BLaER1 treated with 17β-estradiol and CSF1 and Interleukin-3, amounts not matched to agents 10 nM and 100 nM (cell line): ENCODE data around the gene TRPM4.

ENCODE experiments used
- H3K27ac ChIP-seq, 11 experiments: shearing (Covaris generic); formaldehyde crosslinking; 2 replicates each; pipeline ENCODE4 v1.8.1; 2022
- H3K27me3 ChIP-seq, 11 experiments: shearing (Covaris generic); formaldehyde crosslinking; 2 replicates each; pipeline ENCODE4 v1.8.1; 2022
- H3K36me3 ChIP-seq, 11 experiments: shearing (Covaris generic); formaldehyde crosslinking; 2 replicates each; pipeline ENCODE4 v1.8.1; 2022
- H3K4me1 ChIP-seq, 10 experiments: shearing (Covaris generic); formaldehyde crosslinking; 2 replicates each; pipeline ENCODE4 v1.8.1; 2022
- H3K4me2 ChIP-seq, 11 experiments: shearing (Covaris generic); formaldehyde crosslinking; 2 replicates each; pipeline ENCODE4 v1.8.1; 2022
- H3K4me3 ChIP-seq, 10 experiments: shearing (Covaris generic); formaldehyde crosslinking; 2 replicates each; pipeline ENCODE4 v1.8.1; 2022
- H3K9ac ChIP-seq, 11 experiments: shearing (Covaris generic); formaldehyde crosslinking; 2 replicates each; pipeline ENCODE4 v1.8.1; 2022
- H3K9me3 ChIP-seq, 11 experiments: shearing (Covaris generic); formaldehyde crosslinking; replicated peaks in 1 of 11; 2 replicates each; pipeline ENCODE4 v1.8.1; 2022
- H4K20me1 ChIP-seq, 11 experiments: shearing (Covaris generic); formaldehyde crosslinking; 2 replicates each; pipeline ENCODE4 v1.8.1; 2022
- Cebpa-rat ChIP-seq, 11 experiments: shearing (Covaris generic); IDR thresholded peaks; 2 replicates each; pipeline ENCODE4 v1.8.1; 2022

TRPM4 gene

DNA sequence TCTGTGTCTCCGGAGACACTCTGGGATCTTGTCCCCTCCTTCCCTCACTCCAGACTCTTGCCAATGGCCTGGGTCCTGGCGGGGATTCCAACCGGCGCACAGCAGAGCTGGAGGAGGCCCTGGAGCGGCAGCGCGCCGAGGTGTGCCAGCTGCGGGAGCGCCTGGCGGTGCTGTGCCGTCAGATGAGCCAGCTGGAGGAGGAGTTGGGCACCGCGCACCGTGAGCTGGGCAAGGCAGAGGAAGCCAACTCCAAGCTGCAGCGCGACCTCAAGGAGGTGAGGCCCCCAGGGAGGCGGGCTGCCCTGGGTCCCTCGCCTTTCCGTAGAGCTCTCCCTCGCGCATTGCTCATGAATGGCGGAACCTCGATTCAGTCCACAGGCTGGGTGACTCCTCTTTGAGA is 27.3 kb upstream of the TRPM4 start:
- peaks cover 10 to 38% (median 27%) of the 10 kb centered on the region in 11 experiments; a peak in 19 of 22 replicates for H3K36me3 ChIP-seq
- no peak overlapping the region for H3K9ac ChIP-seq
- no peak overlapping the region for H3K27ac ChIP-seq
- H4K20me1 ChIP-seq, result no peaks in the 10 kb centered on the region
- peaks cover 0 to 36% (median 9%) of the 10 kb centered on the region in 11 experiments; a peak in 9 of 22 replicates for H3K9me3 ChIP-seq
- H3K4me3 ChIP-seq, result no peak overlapping the region
- H3K4me2 ChIP-seq, result no peak overlapping the region
- H3K27me3 ChIP-seq, result peaks cover 0 to 9% (median 0%) of the 10 kb centered on the region in 11 experiments; a peak in 5 of 22 replicates
- H3K4me1 ChIP-seq, result peaks cover 9 to 26% (median 18%) of the 10 kb centered on the region in 10 experiments
- no peak for TF ChIP-seq Cebpa-rat (IDR thresholded peaks at IDR 0.05)

GRCh38 chr19:49132974-49133609 is 24.5 kb upstream of the TRPM4 start:
- peak overlapping the region in 3 of 11 experiments; percentile 11 to 32 (median 21); a peak in 2 of 22 replicates for H3K4me2 ChIP-seq

DNA sequence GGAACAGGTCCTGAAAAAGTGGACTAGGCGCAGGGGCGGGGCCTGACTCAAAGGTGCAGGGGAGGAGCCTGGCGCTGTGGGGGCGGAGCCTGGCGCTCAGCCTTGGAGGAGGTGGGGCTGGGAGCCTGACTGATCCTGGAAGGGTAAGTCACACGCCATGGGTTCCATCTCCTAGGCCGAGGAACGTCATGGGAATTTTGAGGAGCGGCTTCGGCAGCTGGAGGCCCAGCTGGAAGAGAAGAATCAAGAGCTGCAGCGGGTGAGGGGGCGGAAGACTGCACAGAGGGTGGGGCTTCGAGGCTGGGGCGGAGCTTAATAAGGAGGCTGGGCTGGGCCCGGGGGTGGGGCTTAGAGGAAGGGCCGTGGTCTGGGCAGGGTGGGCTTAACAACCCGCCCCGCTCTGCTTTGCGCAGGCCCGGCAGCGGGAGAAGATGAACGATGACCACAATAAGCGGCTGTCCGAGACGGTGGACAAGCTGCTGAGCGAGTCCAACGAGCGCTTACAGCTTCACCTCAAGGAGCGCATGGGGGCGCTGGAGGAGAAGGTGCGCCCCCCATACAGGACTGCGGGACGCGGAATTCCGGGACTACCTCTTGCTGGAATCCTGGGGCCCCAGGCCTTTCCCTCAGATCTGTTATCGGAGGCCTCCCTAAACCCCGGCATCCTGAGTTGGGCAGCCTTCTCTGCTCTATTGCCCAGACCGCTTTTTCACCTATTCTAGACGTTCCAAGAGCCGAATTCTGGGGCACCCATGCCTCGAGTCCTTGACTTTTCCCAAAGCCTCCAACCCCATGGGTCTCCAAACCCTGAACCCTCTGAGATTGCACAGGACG is 23.8 kb upstream of the TRPM4 start:
- 0 out of 20 replicates have a peak overlapping the region, but pooled peaks of 1 of the 10 experiments have one; percentile 4 for H3K4me3 ChIP-seq
- H4K20me1 ChIP-seq, result no peaks in the 10 kb centered on the region
- peaks cover 0 to 9% (median 0%) of the 10 kb centered on the region in 11 experiments; a peak in 5 of 22 replicates for H3K27me3 ChIP-seq
- TF ChIP-seq Cebpa-rat (IDR thresholded peaks at IDR 0.05), result no peak
- peak overlapping the region in 5 of 11 experiments; percentile 11 to 32 (median 21); a peak in 5 of 22 replicates for H3K4me2 ChIP-seq
- peaks cover 10 to 59% (median 46%) of the 10 kb centered on the region in 11 experiments; a peak in 19 of 22 replicates for H3K36me3 ChIP-seq
- H3K4me1 ChIP-seq, result peaks cover 10 to 29% (median 22%) of the 10 kb centered on the region in 10 experiments
- H3K9ac ChIP-seq, result no peak overlapping the region
- H3K9me3 ChIP-seq, result peaks cover 0 to 44% (median 9%) of the 10 kb centered on the region in 11 experiments; a peak in 10 of 22 replicates
- no peak overlapping the region for H3K27ac ChIP-seq

More at GRCh38 chr19:49132974-49133609, 24.5 kb upstream of the TRPM4 start:
- H3K36me3 ChIP-seq, result peaks cover 10 to 59% (median 46%) of the 10 kb centered on the region in 11 experiments; a peak in 19 of 22 replicates
- peaks cover 0 to 45% (median 9%) of the 10 kb centered on the region in 11 experiments; a peak in 10 of 22 replicates for H3K9me3 ChIP-seq
- no peaks in the 10 kb centered on the region for H4K20me1 ChIP-seq
- peaks cover 14 to 33% (median 27%) of the 10 kb centered on the region in 10 experiments for H3K4me1 ChIP-seq
- H3K27ac ChIP-seq, result no peak overlapping the region
- peaks cover 0 to 9% (median 0%) of the 10 kb centered on the region in 11 experiments; a peak in 5 of 22 replicates for H3K27me3 ChIP-seq
- no peak for TF ChIP-seq Cebpa-rat (IDR thresholded peaks at IDR 0.05)
- H3K4me3 ChIP-seq, result no peak overlapping the region
- H3K9ac ChIP-seq, result no peak overlapping the region

DNA sequence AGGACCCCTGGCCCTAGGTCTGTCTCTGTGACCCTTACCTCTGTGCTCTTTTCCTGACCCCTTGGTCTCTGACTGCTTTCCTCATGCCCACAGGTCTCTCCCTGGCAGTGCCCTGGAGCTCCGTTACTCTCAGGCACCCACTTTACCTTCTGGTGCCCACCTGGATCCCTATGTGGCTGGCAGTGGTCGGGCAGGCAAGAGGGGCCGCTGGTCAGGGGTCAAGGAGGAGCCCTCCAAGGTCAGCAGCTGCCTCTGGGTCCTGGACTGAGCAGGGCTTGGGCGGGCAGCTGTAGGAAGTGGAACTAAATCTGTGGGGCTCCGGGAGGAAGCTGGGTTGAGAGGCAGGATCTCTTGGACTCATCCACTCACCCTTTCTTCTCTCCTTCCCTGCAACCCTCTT is 21.9 kb upstream of the TRPM4 start:
- Histone ChIP-seq H3K4me1 (peaks cover 15 to 35% (median 25%) of the 10 kb centered on the region in 10 experiments), H3K27me3 (peaks cover 0 to 9% (median 0%) of the 10 kb centered on the region in 11 experiments; a peak in 5 of 22 replicates), H3K27ac (peak overlapping the region in 3 of 11 experiments; percentile 1 to 48 (median 14); a peak in 3 of 22 replicates), H3K4me3 (no peak overlapping the region), H3K36me3 (peaks cover under 1 to 48% (median 38%) of the 10 kb centered on the region in 11 experiments; a peak in 18 of 22 replicates), H4K20me1 (no peaks in the 10 kb centered on the region), H3K9ac (no peak overlapping the region), H3K9me3 (peaks cover 0 to 25% (median under 1%) of the 10 kb centered on the region in 11 experiments; a peak in 6 of 22 replicates), H3K4me2 (peak overlapping the region in 6 of 11 experiments; percentile 33 to 73 (median 50); a peak in 6 of 22 replicates)
- TF ChIP-seq Cebpa-rat (IDR thresholded peaks at IDR 0.05), result no peak

GRCh38 chr19:49136771-49137171 is 20.8 kb upstream of the TRPM4 start:
- TF ChIP-seq Cebpa-rat (IDR thresholded peaks at IDR 0.05), result no peak
- Histone ChIP-seq H3K4me2 (peak overlapping the region in 9 of 11 experiments; percentile 15 to 73 (median 48); a peak in 14 of 22 replicates), H3K27ac (peak overlapping the region in 2 of 11 experiments; percentile 42 to 47; a peak in 5 of 22 replicates), H3K36me3 (peaks cover 0 to 43% (median 34%) of the 10 kb centered on the region in 11 experiments; a peak in 18 of 22 replicates), H3K9ac (no peak overlapping the region), H3K4me3 (no peak overlapping the region), H3K9me3 (peaks cover 0 to 24% (median 0%) of the 10 kb centered on the region in 11 experiments; a peak in 3 of 22 replicates), H3K4me1 (peaks cover 24 to 45% (median 36%) of the 10 kb centered on the region in 10 experiments), H3K27me3 (peaks cover 0 to 9% (median 0%) of the 10 kb centered on the region in 11 experiments; a peak in 5 of 22 replicates), H4K20me1 (no peaks in the 10 kb centered on the region)

- no peak for TF ChIP-seq Cebpa-rat (IDR thresholded peaks at IDR 0.05)
- Histone ChIP-seq H4K20me1 (no peaks in the 10 kb centered on the region), H3K9ac (no peak overlapping the region), H3K36me3 (peaks cover 0 to 20% (median 13%) of the 10 kb centered on the region in 11 experiments; a peak in 14 of 22 replicates), H3K9me3 (peaks cover 0 to 9% (median 0%) of the 10 kb centered on the region in 11 experiments; a peak in 3 of 22 replicates), H3K4me3 (no peak overlapping the region), H3K27ac (no peak overlapping the region), H3K4me1 (peaks cover 28 to 67% (median 53%) of the 10 kb centered on the region in 10 experiments), H3K4me2 (peak overlapping the region; percentile 36 to 92 (median 59); a peak in 20 of 22 replicates), H3K27me3 (no peaks in the 10 kb centered on the region)
These were observed 16.6 kb upstream of the TRPM4 start for GRCh38 chr19:49140951-49141350.

DNA sequence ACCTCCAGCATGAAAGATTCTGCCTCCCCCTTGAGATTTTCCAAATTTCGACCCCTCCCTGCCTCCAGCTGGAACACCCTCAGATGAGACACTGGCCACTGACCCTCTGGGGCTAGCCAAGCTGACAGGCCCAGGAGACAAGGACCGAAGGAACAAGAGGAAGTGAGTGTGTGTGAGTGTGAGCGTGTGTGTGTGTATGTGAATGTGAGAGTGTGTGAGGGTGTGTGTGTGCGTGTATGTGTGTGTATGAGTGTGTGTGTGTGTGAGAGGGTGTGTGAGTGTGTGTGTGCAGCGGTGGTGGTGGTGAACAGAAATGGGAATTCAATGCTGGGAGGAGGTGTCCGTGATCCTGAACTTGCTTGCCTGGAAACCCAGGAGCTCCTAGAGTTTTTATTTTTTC is 16.2 kb upstream of the TRPM4 start:
- no peak overlapping the region for H3K4me3 ChIP-seq
- TF ChIP-seq Cebpa-rat (IDR thresholded peaks at IDR 0.05), result no peak

GRCh38 chr19:49142866-49143335 is 14.7 kb upstream of the TRPM4 start:
- peak overlapping the region in 5 of 11 experiments; percentile 41 to 61 (median 57); a peak in 6 of 22 replicates for H3K9ac ChIP-seq
- TF ChIP-seq Cebpa-rat (IDR thresholded peaks at IDR 0.05), result no peak
- peaks cover 15 to 60% (median 53%) of the 10 kb centered on the region in 10 experiments for H3K4me1 ChIP-seq
- H3K4me3 ChIP-seq, result peak overlapping the region; percentile 39 to 63 (median 51); a peak in 16 of 20 replicates
- H3K36me3 ChIP-seq, result 0 out of 22 replicates have a peak, but pooled peaks cover 0 to 2% (median 0%) of the 10 kb centered on the region in 11 experiments
- H4K20me1 ChIP-seq, result no peaks in the 10 kb centered on the region; a peak in 1 of 22 replicates
- H3K9me3 ChIP-seq, result no peaks in the 10 kb centered on the region
- H3K4me2 ChIP-seq, result peak overlapping the region; percentile 78 to 94 (median 91)
- H3K27ac ChIP-seq, result no peak overlapping the region
- H3K27me3 ChIP-seq, result no peaks in the 10 kb centered on the region

More for the DNA sequence above, 16.2 kb upstream of the TRPM4 start:
- no peaks in the 10 kb centered on the region for H3K27me3 ChIP-seq
- peaks cover 0 to 5% (median 0%) of the 10 kb centered on the region in 11 experiments; a peak in 2 of 22 replicates for H3K9me3 ChIP-seq
- H3K9ac ChIP-seq, result no peak overlapping the region
- H3K27ac ChIP-seq, result no peak overlapping the region
- H3K36me3 ChIP-seq, result peaks cover 0 to 16% (median 9%) of the 10 kb centered on the region in 11 experiments; a peak in 14 of 22 replicates
- H4K20me1 ChIP-seq, result no peaks in the 10 kb centered on the region
- peaks cover 24 to 67% (median 57%) of the 10 kb centered on the region in 10 experiments for H3K4me1 ChIP-seq
- H3K4me2 ChIP-seq, result peak overlapping the region; percentile 36 to 92 (median 59); a peak in 20 of 22 replicates
